ENCODE results near the gene CHGA. TPM values are rescaled to one million over a fixed set of nuclear protein-coding genes. Genes with fewer than 3 reads are reported as not detected.

Gene CHGA
- polyA plus RNA-seq, 1 donor from 2014 or later: 131 TPM

DNA sequence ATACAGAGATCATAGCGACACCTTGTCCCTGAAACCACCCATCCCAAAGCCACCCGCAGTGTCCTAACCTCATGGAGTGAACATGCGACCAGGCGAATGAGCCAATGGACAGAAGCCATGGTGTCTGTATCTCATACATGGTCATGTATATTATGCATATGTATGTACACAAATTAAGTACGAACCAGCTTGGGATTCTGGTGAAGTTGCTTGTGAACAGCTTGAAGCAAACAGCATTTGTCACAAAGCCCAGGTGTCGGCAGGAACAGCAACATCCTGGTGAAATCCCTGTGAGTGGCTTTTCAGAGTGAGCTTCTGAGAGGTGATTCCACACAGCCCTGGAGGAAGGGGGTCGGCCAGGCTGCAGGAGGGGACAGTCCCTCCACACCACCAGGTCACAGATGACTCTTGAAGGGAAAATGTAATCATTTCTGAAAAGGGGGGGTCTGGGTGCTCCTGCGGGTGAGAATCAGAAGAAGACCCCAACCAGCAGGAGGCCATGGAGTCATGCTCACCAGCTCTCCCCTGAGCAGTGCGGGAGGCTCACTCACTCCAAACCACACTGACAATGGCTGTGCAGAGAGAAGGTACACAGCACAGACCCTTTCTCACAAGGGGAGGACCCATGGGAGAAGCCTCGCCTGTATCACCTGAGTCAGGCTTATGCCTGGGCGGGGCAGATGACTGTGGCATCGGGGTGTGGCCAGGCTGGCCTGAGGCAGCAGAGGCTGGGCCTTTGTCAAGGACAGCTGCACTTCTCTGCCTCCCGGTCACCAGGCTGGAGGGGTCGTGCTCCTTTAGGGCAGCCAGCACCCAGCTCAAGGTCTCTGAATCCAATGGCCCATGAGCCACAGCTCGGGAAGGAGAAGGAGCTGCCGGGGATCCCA lies 14.3 kb downstream of the CHGA start:
- Histone ChIP-seq H3K9me3 (ENCODE audit: low read length) (no peaks in the 10 kb centered on the region), H3K27ac (ENCODE audit: low read length) (no peak overlapping the region), H3K27me3 (ENCODE audit: insufficient read depth, low read depth, low read length) (no peaks in the 10 kb centered on the region), H3K9ac (ENCODE audit: low read length) (no peak overlapping the region), H3K4me2 (ENCODE audit: low read length) (no peak overlapping the region), H3K36me3 (ENCODE audit: insufficient read depth, low read length) (no peaks in the 10 kb centered on the region), H3K79me2 (replicated peaks; ENCODE audit: insufficient read depth, low read length) (no peaks in the 10 kb centered on the region), H3K4me3 (ENCODE audit: low read length) (no peak overlapping the region), H3K9me2 (ENCODE audit: insufficient read depth, low read length) (no peaks in the 10 kb centered on the region), H3F3A (ENCODE audit: insufficient read depth, low read length, poor library complexity, severe bottlenecking) (no peaks in the 10 kb centered on the region), H2AFZ (ENCODE audit: low read depth, low read length) (no peak overlapping the region), H4K20me1 (ENCODE audit: insufficient read depth) (no peaks in the 10 kb centered on the region)
- TF ChIP-seq TAF1 (IDR thresholded peaks at IDR 0.05; ENCODE audit: low read depth) (no peak), SMC3 (conservative IDR thresholded peaks at IDR 0.05; ENCODE audit: poor library complexity) (no peak), RAD21 (conservative IDR thresholded peaks at IDR 0.05) (no peak), MXI1 (conservative IDR thresholded peaks at IDR 0.05; ENCODE audit: poor library complexity, severe bottlenecking) (no peak), POLR2AphosphoS5 (IDR thresholded peaks at IDR 0.05) (no peak), EP300 (conservative IDR thresholded peaks at IDR 0.05; ENCODE audit: poor library complexity, severe bottlenecking) (no peak), EZH2 (IDR thresholded peaks at IDR 0.05; ENCODE audit: borderline replicate concordance, insufficient read depth, low read length, poor library complexity, severe bottlenecking) (no peak)
- TF ChIP-seq, protein P1, sequence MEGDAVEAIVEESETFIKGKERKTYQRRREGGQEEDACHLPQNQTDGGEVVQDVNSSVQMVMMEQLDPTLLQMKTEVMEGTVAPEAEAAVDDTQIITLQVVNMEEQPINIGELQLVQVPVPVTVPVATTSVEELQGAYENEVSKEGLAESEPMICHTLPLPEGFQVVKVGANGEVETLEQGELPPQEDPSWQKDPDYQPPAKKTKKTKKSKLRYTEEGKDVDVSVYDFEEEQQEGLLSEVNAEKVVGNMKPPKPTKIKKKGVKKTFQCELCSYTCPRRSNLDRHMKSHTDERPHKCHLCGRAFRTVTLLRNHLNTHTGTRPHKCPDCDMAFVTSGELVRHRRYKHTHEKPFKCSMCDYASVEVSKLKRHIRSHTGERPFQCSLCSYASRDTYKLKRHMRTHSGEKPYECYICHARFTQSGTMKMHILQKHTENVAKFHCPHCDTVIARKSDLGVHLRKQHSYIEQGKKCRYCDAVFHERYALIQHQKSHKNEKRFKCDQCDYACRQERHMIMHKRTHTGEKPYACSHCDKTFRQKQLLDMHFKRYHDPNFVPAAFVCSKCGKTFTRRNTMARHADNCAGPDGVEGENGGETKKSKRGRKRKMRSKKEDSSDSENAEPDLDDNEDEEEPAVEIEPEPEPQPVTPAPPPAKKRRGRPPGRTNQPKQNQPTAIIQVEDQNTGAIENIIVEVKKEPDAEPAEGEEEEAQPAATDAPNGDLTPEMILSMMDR (IDR thresholded peaks at IDR 0.05; ENCODE audit: poor library complexity, severe bottlenecking): no peak
- TF ChIP-seq, protein P2, sequence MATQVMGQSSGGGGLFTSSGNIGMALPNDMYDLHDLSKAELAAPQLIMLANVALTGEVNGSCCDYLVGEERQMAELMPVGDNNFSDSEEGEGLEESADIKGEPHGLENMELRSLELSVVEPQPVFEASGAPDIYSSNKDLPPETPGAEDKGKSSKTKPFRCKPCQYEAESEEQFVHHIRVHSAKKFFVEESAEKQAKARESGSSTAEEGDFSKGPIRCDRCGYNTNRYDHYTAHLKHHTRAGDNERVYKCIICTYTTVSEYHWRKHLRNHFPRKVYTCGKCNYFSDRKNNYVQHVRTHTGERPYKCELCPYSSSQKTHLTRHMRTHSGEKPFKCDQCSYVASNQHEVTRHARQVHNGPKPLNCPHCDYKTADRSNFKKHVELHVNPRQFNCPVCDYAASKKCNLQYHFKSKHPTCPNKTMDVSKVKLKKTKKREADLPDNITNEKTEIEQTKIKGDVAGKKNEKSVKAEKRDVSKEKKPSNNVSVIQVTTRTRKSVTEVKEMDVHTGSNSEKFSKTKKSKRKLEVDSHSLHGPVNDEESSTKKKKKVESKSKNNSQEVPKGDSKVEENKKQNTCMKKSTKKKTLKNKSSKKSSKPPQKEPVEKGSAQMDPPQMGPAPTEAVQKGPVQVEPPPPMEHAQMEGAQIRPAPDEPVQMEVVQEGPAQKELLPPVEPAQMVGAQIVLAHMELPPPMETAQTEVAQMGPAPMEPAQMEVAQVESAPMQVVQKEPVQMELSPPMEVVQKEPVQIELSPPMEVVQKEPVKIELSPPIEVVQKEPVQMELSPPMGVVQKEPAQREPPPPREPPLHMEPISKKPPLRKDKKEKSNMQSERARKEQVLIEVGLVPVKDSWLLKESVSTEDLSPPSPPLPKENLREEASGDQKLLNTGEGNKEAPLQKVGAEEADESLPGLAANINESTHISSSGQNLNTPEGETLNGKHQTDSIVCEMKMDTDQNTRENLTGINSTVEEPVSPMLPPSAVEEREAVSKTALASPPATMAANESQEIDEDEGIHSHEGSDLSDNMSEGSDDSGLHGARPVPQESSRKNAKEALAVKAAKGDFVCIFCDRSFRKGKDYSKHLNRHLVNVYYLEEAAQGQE (IDR thresholded peaks at IDR 0.05; ENCODE audit: borderline replicate concordance): no peak

DNA sequence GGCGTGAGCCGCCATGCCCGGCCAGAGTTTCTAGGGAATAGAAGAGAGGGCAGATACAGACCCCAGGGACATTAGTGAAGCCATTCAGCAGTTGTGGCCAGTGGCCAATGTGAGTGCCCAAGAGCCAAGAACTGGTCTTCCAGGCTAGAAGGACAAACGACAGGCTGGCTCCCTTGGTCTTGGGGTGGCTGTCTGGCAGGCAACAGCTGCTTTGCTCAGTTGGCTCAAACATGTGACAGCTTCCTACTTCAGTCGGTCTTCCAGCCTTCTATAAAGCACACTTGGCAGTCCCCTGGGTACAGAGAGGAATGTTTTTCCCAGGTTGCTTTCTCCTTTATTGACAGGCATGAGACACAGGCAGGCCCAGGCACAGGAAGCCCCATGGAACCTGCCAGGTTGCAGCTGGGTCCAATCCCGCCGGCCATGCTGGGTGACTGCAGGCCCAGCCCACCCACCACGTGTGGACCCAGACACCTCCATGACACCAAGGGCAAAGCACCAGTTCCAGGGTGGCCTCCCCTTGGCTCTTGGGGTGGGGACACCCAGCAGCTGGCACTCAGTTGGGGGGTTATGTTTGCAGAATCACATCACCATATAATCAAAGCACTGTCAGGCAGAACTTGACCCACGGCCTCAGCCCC lies 15.4 kb downstream of the CHGA start:
- Histone ChIP-seq H3K9me3 (ENCODE audit: low read length) (no peaks in the 10 kb centered on the region), H3F3A (ENCODE audit: insufficient read depth, low read length, poor library complexity, severe bottlenecking) (no peaks in the 10 kb centered on the region), H3K27ac (ENCODE audit: low read length) (no peak overlapping the region), H4K20me1 (ENCODE audit: insufficient read depth) (no peaks in the 10 kb centered on the region), H3K4me2 (ENCODE audit: low read length) (no peak overlapping the region), H3K27me3 (ENCODE audit: insufficient read depth, low read depth, low read length) (no peaks in the 10 kb centered on the region), H3K9me2 (ENCODE audit: insufficient read depth, low read length) (no peaks in the 10 kb centered on the region), H3K4me3 (ENCODE audit: low read length) (no peak overlapping the region), H2AFZ (ENCODE audit: low read depth, low read length) (no peak overlapping the region), H3K79me2 (replicated peaks; ENCODE audit: insufficient read depth, low read length) (no peaks in the 10 kb centered on the region), H3K36me3 (ENCODE audit: insufficient read depth, low read length) (no peaks in the 10 kb centered on the region), H3K9ac (ENCODE audit: low read length) (no peak overlapping the region)
- TF ChIP-seq RAD21 (conservative IDR thresholded peaks at IDR 0.05): no peak
- TF ChIP-seq EP300 (conservative IDR thresholded peaks at IDR 0.05; ENCODE audit: poor library complexity, severe bottlenecking): no peak
- TF ChIP-seq, protein P1 (IDR thresholded peaks at IDR 0.05; ENCODE audit: poor library complexity, severe bottlenecking): no peak
- no peak for TF ChIP-seq SMC3 (conservative IDR thresholded peaks at IDR 0.05; ENCODE audit: poor library complexity)
- TF ChIP-seq TAF1 (IDR thresholded peaks at IDR 0.05; ENCODE audit: low read depth): no peak
- no peak for TF ChIP-seq EZH2 (IDR thresholded peaks at IDR 0.05; ENCODE audit: borderline replicate concordance, insufficient read depth, low read length, poor library complexity, severe bottlenecking)
- TF ChIP-seq POLR2AphosphoS5 (IDR thresholded peaks at IDR 0.05): no peak
- TF ChIP-seq, protein P2 (IDR thresholded peaks at IDR 0.05; ENCODE audit: borderline replicate concordance): no peak
- no peak for TF ChIP-seq MXI1 (conservative IDR thresholded peaks at IDR 0.05; ENCODE audit: poor library complexity, severe bottlenecking)

Measured in neural cell (in vitro differentiated cells).